ENCODE measurements around the gene CHURC1.

DNA sequence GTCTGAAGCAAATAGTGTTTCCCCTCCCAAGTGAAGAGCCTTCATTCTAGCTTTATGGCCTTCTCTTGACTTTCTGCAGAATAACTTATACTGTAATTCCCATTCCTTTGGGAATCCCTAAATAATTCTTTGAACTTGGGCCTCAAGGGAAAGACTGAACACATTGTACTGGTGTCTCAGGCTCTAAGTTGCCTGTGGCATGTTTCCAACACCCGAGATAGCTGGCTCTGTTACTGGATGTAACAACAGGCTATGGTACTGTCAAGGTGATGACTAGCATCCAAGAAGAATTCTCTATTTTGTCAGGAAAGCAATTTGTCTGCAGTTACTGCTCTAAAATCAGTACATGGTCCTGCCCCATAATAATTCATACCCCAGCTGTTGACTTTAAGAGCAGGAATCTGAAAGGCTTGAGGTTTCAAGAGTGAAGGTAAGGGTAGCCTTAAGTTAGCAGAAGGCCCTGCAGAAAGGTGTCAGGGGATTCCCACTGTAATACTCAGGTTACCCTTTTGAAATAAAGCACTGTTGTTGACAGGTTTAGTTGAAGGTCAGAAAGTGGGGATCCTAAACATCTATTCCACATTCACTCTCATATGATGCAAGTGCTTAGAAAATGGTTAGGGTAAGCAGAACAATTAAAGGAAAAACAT is 23.0 kb downstream of the CHURC1 start:
- TF ChIP-seq CTCF (IDR thresholded peaks at IDR 0.05) (no peak), POLR2A (IDR thresholded peaks at IDR 0.05) (no peak)
